Lower leg skin (tissue), 3 donors: ENCODE results near the gene PLA2G2C.

Experiments
- CTCF ChIP-seq, 3 donors: fragments of 450-650 bp; IDR thresholded peaks; one replicate each; pipeline ENCODE4 v1.5.1; 2016; ENCODE audit warnings: antibody characterized with exemption in 3 of 3, mild to moderate bottlenecking in 3 of 3, moderate library complexity in 2 of 3
- POLR2A ChIP-seq, 2 donors: fragments of 450-650 bp; IDR thresholded peaks; one replicate each; pipeline ENCODE4 v1.6.1; 2016 to 2017; ENCODE audit warnings: antibody characterized with exemption in 2 of 2, mild to moderate bottlenecking in 1 of 2, moderate library complexity in 1 of 2

GRCh38 chr1:20228314-20228825, 42.1 kb upstream of the PLA2G2C start:
- no peak for TF ChIP-seq CTCF (IDR thresholded peaks at IDR 0.05)
- TF ChIP-seq POLR2A (IDR thresholded peaks at IDR 0.05), result no peak
